Measurements from ENCODE around the gene IDH1. TPM values are rescaled to one million over a fixed set of nuclear protein-coding genes. Genes with fewer than 3 reads are reported as not detected.

Gene IDH1
- total and polyA plus RNA-seq, 10 of the 15 experiments (the other 5 are each of a cell fraction or from before 2014, with no cell fraction given) = 39.0 to 114 (median 55.0) TPM

DNA sequence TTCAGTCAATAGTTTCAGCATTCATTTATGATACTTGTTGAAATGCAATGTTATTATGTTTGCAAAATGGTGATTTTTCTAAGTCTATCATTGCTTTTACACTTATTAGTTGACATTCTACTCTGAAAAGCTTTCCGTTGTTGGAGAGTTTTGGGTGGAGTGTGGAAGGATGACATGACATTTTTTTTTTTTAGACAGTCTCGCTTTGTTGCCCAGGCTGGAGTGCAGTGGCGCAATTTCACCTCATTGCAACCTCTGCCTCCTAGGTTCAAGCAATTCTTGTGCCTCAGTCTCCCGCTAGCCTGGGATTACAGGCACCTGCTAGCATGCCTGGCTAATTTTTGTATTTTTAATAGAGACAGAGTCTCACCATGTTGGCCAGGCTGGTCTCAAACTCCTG, 41.0 kb upstream of the IDH1 start:
- Histone ChIP-seq H3K4me1 (ENCODE audit: control insufficient read depth, insufficient read depth, low read length) (peaks cover 15% of the 10 kb centered on the region; the same call in 1 of the 2 replicates), H3K9me3 (replicated peaks; ENCODE audit: control insufficient read depth, insufficient read depth, low read length) (no peaks in the 10 kb centered on the region; the same call in 2 of the 3 replicates), H3K9ac (ENCODE audit: control insufficient read depth, insufficient read depth, low read length) (no peak overlapping the region), H3K4me3 (no peak overlapping the region), H3K27ac (ENCODE audit: control insufficient read depth, insufficient read depth) (no peak overlapping the region), H2AFZ (ENCODE audit: control insufficient read depth, low read depth, low read length) (no peak overlapping the region), H4K20me1 (ENCODE audit: control insufficient read depth, insufficient read depth) (no peaks in the 10 kb centered on the region), H3K4me2 (ENCODE audit: control insufficient read depth, insufficient read depth) (no peak overlapping the region), H3K27me3 (replicated peaks in 1 of 2; ENCODE audit: control insufficient read depth in 2 of 2, insufficient read depth in 2 of 2, low read length in 1 of 2) (no peaks in the 10 kb centered on the region), H3K36me3 (ENCODE audit: control insufficient read depth in 2 of 2, insufficient read depth in 2 of 2, low read length in 1 of 2) (peaks cover 1 to 23% of the 10 kb centered on the region in 2 experiments; a peak in 2 of 4 replicates), H3K79me2 (ENCODE audit: control insufficient read depth, insufficient read depth, low read length) (peaks cover 4% of the 10 kb centered on the region)
- no TSS peak for BruUV-seq (replicated peaks)
- ChIA-PET RAD21 (ENCODE audit: unreplicated experiment) (interaction anchor here (1.1 kb wide), 1 partner anchor 20 kb away, joined by 4 read pairs; no protein-coding TSS in a partner anchor), POLR2A (interaction anchor here (1.3 kb wide), 1 partner anchor 19 kb away, joined by 4 read pairs; no protein-coding TSS in a partner anchor), SMC1A (ENCODE audit: uncharacterized antibody, unreplicated experiment) (interaction anchor here (1.2 to 1.9 kb wide), 3 partner anchors 16 to 42 kb away, joined by 4 to 5 read pairs (median 4); no protein-coding TSS in a partner anchor), CTCF (no interaction called here)
- no peak for DNase-seq (ENCODE audit: low read depth, low spot score)
- ATAC-seq = no peak
- intact Hi-C loops (cut with micrococcal nuclease; ENCODE audit: unreplicated experiment) = loop anchor here (2.0 kb wide), 1 partner anchor 15 kb away; no protein-coding TSS in a partner anchor
- WGBS (ENCODE audit: insufficient coverage, insufficient replicate concordance, low lambda C conversion rate, missing lambda C conversion rate) = 100% methylated on average over 4 of the region's 4 CpGs
- in situ Hi-C loops (cut with MboI) = no loop called here
- TF ChIP-seq BACH1 (IDR thresholded peaks at IDR 0.05; ENCODE audit: borderline replicate concordance) = no peak
- TF ChIP-seq RBBP5 (conservative IDR thresholded peaks at IDR 0.05) = no peak
- TF ChIP-seq RB1 (IDR thresholded peaks at IDR 0.05; ENCODE audit: borderline replicate concordance) = no peak
- no peak for TF ChIP-seq RAD51 (IDR thresholded peaks at IDR 0.05)
- TF ChIP-seq POU2F2 (IDR thresholded peaks at IDR 0.05; ENCODE audit: borderline replicate concordance, low read depth, low read length) = no peak
- TF ChIP-seq RELA (IDR thresholded peaks at IDR 0.05; ENCODE audit: borderline replicate concordance, partially characterized antibody) = no peak
- no peak for FAIRE-seq
